NT2/D1 (cell line): ENCODE measurements around the gene ANAPC2.

Experiments
- SUZ12 ChIP-seq: IDR thresholded peaks from 2 replicates; pipeline ENCODE4 v1.6.1; 2011; ENCODE audit not compliant: insufficient read length, insufficient read depth; ENCODE audit errors: extremely low read depth
- YY1 ChIP-seq: IDR thresholded peaks from 2 replicates; pipeline ENCODE4 v1.6.1; 2011; ENCODE audit not compliant: insufficient read length, insufficient read depth
- ZNF274 ChIP-seq: IDR thresholded peaks from 2 replicates; pipeline ENCODE4 v1.6.1; 2011; ENCODE audit warnings: mild to moderate bottlenecking, low read depth, low read length

- no peak for TF ChIP-seq SUZ12
- TF ChIP-seq ZNF274 = no peak
- TF ChIP-seq YY1 = no peak
Measured at GRCh38 chr9:137159105-137160053, 29.0 kb downstream of the ANAPC2 start.
